ENCODE data around the gene LAMA2.

DNA sequence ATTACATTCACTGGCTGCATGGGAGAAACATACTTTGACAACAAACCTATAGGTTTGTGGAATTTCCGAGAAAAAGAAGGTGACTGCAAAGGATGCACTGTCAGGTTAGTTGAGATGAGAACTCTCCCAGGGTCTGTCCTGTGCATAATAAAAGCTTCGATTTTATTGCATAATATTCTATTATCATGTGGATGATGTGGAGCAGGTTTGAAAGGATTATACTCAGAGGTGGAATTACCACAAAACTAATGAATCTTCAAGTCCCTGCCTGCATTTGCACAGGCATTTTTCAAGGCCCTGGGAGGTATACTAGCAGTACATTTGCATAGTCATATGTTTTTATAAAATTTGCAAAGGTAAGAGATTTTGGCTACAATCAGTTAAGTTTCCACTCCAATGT, 577.3 kb downstream of the LAMA2 start:
- TF ChIP-seq EP300 (IDR thresholded peaks at IDR 0.05; ENCODE audit: borderline replicate concordance in 1 of 2, low read depth in 1 of 2, low read length in 1 of 2) (no peak), RAD21 (IDR thresholded peaks at IDR 0.05; ENCODE audit: low read length) (no peak), RXRA (IDR thresholded peaks at IDR 0.05; ENCODE audit: borderline replicate concordance, low read depth) (no peak), SIN3A (IDR thresholded peaks at IDR 0.05; ENCODE audit: borderline replicate concordance, low read depth, low read length) (no peak), MXI1 (IDR thresholded peaks at IDR 0.05; ENCODE audit: low read depth, low read length) (no peak), TCF12 (IDR thresholded peaks at IDR 0.05) (no peak), POLR2AphosphoS5 (IDR thresholded peaks at IDR 0.05; ENCODE audit: low read depth, low read length) (no peak)
- TF ChIP-seq, protein P1, sequence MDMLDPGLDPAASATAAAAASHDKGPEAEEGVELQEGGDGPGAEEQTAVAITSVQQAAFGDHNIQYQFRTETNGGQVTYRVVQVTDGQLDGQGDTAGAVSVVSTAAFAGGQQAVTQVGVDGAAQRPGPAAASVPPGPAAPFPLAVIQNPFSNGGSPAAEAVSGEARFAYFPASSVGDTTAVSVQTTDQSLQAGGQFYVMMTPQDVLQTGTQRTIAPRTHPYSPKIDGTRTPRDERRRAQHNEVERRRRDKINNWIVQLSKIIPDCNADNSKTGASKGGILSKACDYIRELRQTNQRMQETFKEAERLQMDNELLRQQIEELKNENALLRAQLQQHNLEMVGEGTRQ (IDR thresholded peaks at IDR 0.05; ENCODE audit: borderline replicate concordance, low read depth, low read length), result no peak
- TF ChIP-seq, protein P2, sequence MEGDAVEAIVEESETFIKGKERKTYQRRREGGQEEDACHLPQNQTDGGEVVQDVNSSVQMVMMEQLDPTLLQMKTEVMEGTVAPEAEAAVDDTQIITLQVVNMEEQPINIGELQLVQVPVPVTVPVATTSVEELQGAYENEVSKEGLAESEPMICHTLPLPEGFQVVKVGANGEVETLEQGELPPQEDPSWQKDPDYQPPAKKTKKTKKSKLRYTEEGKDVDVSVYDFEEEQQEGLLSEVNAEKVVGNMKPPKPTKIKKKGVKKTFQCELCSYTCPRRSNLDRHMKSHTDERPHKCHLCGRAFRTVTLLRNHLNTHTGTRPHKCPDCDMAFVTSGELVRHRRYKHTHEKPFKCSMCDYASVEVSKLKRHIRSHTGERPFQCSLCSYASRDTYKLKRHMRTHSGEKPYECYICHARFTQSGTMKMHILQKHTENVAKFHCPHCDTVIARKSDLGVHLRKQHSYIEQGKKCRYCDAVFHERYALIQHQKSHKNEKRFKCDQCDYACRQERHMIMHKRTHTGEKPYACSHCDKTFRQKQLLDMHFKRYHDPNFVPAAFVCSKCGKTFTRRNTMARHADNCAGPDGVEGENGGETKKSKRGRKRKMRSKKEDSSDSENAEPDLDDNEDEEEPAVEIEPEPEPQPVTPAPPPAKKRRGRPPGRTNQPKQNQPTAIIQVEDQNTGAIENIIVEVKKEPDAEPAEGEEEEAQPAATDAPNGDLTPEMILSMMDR (IDR thresholded peaks at IDR 0.05), result no peak
- TF ChIP-seq, protein P3, sequence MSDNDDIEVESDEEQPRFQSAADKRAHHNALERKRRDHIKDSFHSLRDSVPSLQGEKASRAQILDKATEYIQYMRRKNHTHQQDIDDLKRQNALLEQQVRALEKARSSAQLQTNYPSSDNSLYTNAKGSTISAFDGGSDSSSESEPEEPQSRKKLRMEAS (IDR thresholded peaks at IDR 0.05; ENCODE audit: low read depth), result no peak
- TF ChIP-seq, protein P4, sequence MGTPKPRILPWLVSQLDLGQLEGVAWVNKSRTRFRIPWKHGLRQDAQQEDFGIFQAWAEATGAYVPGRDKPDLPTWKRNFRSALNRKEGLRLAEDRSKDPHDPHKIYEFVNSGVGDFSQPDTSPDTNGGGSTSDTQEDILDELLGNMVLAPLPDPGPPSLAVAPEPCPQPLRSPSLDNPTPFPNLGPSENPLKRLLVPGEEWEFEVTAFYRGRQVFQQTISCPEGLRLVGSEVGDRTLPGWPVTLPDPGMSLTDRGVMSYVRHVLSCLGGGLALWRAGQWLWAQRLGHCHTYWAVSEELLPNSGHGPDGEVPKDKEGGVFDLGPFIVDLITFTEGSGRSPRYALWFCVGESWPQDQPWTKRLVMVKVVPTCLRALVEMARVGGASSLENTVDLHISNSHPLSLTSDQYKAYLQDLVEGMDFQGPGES (IDR thresholded peaks at IDR 0.05; ENCODE audit: low read depth, low read length), result no peak
- TF ChIP-seq, protein P5, sequence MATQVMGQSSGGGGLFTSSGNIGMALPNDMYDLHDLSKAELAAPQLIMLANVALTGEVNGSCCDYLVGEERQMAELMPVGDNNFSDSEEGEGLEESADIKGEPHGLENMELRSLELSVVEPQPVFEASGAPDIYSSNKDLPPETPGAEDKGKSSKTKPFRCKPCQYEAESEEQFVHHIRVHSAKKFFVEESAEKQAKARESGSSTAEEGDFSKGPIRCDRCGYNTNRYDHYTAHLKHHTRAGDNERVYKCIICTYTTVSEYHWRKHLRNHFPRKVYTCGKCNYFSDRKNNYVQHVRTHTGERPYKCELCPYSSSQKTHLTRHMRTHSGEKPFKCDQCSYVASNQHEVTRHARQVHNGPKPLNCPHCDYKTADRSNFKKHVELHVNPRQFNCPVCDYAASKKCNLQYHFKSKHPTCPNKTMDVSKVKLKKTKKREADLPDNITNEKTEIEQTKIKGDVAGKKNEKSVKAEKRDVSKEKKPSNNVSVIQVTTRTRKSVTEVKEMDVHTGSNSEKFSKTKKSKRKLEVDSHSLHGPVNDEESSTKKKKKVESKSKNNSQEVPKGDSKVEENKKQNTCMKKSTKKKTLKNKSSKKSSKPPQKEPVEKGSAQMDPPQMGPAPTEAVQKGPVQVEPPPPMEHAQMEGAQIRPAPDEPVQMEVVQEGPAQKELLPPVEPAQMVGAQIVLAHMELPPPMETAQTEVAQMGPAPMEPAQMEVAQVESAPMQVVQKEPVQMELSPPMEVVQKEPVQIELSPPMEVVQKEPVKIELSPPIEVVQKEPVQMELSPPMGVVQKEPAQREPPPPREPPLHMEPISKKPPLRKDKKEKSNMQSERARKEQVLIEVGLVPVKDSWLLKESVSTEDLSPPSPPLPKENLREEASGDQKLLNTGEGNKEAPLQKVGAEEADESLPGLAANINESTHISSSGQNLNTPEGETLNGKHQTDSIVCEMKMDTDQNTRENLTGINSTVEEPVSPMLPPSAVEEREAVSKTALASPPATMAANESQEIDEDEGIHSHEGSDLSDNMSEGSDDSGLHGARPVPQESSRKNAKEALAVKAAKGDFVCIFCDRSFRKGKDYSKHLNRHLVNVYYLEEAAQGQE (IDR thresholded peaks at IDR 0.05; ENCODE audit: low read depth, low read length), result no peak
- TF ChIP-seq, protein P6, sequence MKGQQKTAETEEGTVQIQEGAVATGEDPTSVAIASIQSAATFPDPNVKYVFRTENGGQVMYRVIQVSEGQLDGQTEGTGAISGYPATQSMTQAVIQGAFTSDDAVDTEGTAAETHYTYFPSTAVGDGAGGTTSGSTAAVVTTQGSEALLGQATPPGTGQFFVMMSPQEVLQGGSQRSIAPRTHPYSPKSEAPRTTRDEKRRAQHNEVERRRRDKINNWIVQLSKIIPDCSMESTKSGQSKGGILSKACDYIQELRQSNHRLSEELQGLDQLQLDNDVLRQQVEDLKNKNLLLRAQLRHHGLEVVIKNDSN (IDR thresholded peaks at IDR 0.05; ENCODE audit: borderline replicate concordance, low read depth), result no peak

Measured in SK-N-SH (cell line).